Activated naive CD4-positive, alpha-beta T cell treated with anti-CD3 and anti-CD28 coated beads, Interleukin-2, amount 10 ng/mL, durations not matched to agents 7 days and 5 days (primary cell): Measurements from ENCODE around the gene PIAS1.
"Not testable (repeated sequence)": the region's sequence is repeated elsewhere in the genome, so short reads cannot be mapped to it uniquely, and the experiment has no call there.

Experiments
- CTCF ChIA-PET: fragments of 350-600 bp; sonication (Branson Sonifier 250); formaldehyde crosslinking; loops from one replicate; lab custom pipeline; 2021; ENCODE audit warnings: antibody characterized with exemption; lab: Charles Lee
- DNase-seq: peaks from one replicate; pipeline ENCODE4 v3.0.0-alpha.2; 2020
- H3K27ac Mint-ChIP-seq: one replicate; pipeline ENCODE4 v1.8.0; 2021; ENCODE audit warnings: mild to moderate bottlenecking, moderate library complexity, mixed read lengths
- H3K27me3 Mint-ChIP-seq: one replicate; pipeline ENCODE4 v1.8.0; 2021; ENCODE audit warnings: mild to moderate bottlenecking, mixed read lengths
- H3K36me3 Mint-ChIP-seq: one replicate; pipeline ENCODE4 v1.8.0; 2021; ENCODE audit warnings: mixed read lengths
- H3K4me1 Mint-ChIP-seq: one replicate; pipeline ENCODE4 v1.8.0; 2021; ENCODE audit warnings: mixed read lengths
- H3K4me3 Mint-ChIP-seq: one replicate; pipeline ENCODE4 v1.8.0; 2021; ENCODE audit warnings: mild to moderate bottlenecking, moderate library complexity, mixed read lengths
- H3K9me3 Mint-ChIP-seq: one replicate; pipeline ENCODE4 v1.8.0; 2021; ENCODE audit warnings: mixed read lengths

PIAS1 gene

GRCh38 chr15:68205954-68206539 lies 151.9 kb downstream of the PIAS1 start:
- H3K36me3 Mint-ChIP-seq = peaks cover 8% of the 10 kb centered on the region
- CTCF ChIA-PET = no interaction called here
- DNase-seq = peak; percentile 44
- no peaks in the 10 kb centered on the region for H3K27me3 Mint-ChIP-seq
- H3K4me1 Mint-ChIP-seq = peaks cover 55% of the 10 kb centered on the region
- peak overlapping the region; percentile 77 for H3K27ac Mint-ChIP-seq
- H3K9me3 Mint-ChIP-seq = no peaks in the 10 kb centered on the region
- H3K4me3 Mint-ChIP-seq = peak overlapping the region; percentile 57

GRCh38 chr15:68206711-68207151 lies 152.6 kb downstream of the PIAS1 start:
- H3K27ac Mint-ChIP-seq = no peak overlapping the region
- no peak overlapping the region for H3K4me3 Mint-ChIP-seq
- H3K9me3 Mint-ChIP-seq = no peaks in the 10 kb centered on the region
- CTCF ChIA-PET = no interaction called here
- H3K27me3 Mint-ChIP-seq = no peaks in the 10 kb centered on the region
- peaks cover 55% of the 10 kb centered on the region for H3K4me1 Mint-ChIP-seq
- H3K36me3 Mint-ChIP-seq = peaks cover 8% of the 10 kb centered on the region
- DNase-seq = no peak

- H3K9me3 Mint-ChIP-seq = no peaks in the 10 kb centered on the region
- CTCF ChIA-PET = no interaction called here
- H3K27ac Mint-ChIP-seq = no peak overlapping the region
- H3K4me1 Mint-ChIP-seq = peaks cover 55% of the 10 kb centered on the region
- no peak overlapping the region for H3K4me3 Mint-ChIP-seq
- DNase-seq = peak; percentile 19
- H3K27me3 Mint-ChIP-seq = no peaks in the 10 kb centered on the region
- H3K36me3 Mint-ChIP-seq = peaks cover 8% of the 10 kb centered on the region
Observed at GRCh38 chr15:68207176-68207935, 153.2 kb downstream of the PIAS1 start.

- peak overlapping the region; percentile 85 for H3K27ac Mint-ChIP-seq
- peaks cover 55% of the 10 kb centered on the region for H3K4me1 Mint-ChIP-seq
- no peaks in the 10 kb centered on the region for H3K27me3 Mint-ChIP-seq
- H3K36me3 Mint-ChIP-seq = peaks cover 8% of the 10 kb centered on the region
- peak overlapping the region; percentile 54 for H3K4me3 Mint-ChIP-seq
- no peak for DNase-seq
- no peaks in the 10 kb centered on the region for H3K9me3 Mint-ChIP-seq
- CTCF ChIA-PET = interaction anchor here (0.6 kb wide), 1 partner anchor 55 kb away, joined by 3 read pairs; no protein-coding TSS in a partner anchor
Observed at GRCh38 chr15:68208136-68208535, 154.0 kb downstream of the PIAS1 start.

DNA sequence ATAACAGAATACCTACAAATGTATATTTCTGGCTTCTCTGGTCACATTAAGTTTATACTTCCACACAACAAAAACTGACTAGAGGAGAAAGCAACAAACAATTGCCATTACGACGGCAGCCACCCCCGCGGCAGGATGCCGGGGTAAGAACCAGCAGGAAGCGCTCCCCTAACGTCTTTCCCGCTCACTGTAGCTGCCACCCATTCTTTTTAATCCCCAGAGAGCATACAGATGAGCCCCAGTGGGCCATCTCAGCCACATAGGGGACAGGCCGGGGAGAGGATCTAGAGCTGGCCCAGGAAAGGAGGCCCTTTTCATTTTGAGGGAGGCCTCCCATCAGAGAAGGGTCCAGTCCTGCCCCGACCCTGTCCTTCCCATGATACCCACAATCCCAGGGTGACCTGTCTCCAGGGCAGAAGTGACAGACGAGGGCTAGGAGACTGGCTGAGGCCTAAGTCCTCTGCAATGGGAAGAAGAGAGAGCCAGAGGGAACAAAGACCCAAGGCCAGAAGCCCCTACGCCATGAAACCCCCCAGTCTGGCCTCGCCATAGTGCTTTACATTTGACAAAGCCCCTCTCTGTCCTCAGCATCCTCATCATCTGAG lies 154.6 kb downstream of the PIAS1 start:
- Mint-ChIP-seq H3K27ac (peak overlapping the region; percentile 85), H3K4me1 (peaks cover 51% of the 10 kb centered on the region), H3K9me3 (no peaks in the 10 kb centered on the region), H3K36me3 (peaks cover 8% of the 10 kb centered on the region), H3K4me3 (peak overlapping the region; percentile 44), H3K27me3 (no peaks in the 10 kb centered on the region)
- peak; percentile 45 for DNase-seq
- CTCF ChIA-PET = interaction anchor here (0.6 kb wide), 1 partner anchor 56 kb away, joined by 3 read pairs; no protein-coding TSS in a partner anchor

DNA sequence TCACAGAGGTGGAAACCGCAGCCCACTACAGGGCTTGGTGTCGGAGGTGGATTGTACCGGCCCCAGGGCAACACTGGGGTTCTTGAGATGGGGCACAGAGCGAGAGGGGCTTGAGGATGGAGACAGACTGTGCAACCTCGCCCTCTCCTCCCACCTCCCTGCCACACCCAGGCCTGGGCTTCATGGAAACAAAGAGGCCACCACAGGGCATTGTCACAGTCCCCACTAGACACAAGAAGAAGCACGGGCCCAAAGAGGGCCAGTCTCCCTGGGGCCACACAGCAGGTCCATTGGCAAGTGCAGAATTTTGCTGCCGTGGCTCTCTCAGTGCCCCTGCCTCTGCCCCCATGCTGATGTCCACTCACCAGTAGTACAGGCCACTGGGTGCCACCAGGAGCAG lies 155.2 kb downstream of the PIAS1 start:
- Mint-ChIP-seq H3K36me3 (peaks cover 9% of the 10 kb centered on the region), H3K4me1 (peaks cover 51% of the 10 kb centered on the region), H3K27me3 (no peaks in the 10 kb centered on the region), H3K4me3 (no peak overlapping the region), H3K9me3 (no peaks in the 10 kb centered on the region), H3K27ac (peak overlapping the region; percentile 88)
- CTCF ChIA-PET = no interaction called here
- no peak for DNase-seq

- CTCF ChIA-PET = interaction anchor here (0.9 to 2.7 kb wide), 6 partner anchors 10 to 348 kb away, joined by 3 to 17 read pairs (median 3); partner anchors contain the start of gene PIAS1
Observed at GRCh38 chr15:68209735-68210408, 155.8 kb downstream of the PIAS1 start.

GRCh38 chr15:68210409-68210756 lies 156.3 kb downstream of the PIAS1 start:
- H3K27me3 Mint-ChIP-seq = no peaks in the 10 kb centered on the region
- CTCF ChIA-PET = interaction anchor here (0.9 to 2.7 kb wide), 6 partner anchors 10 to 348 kb away, joined by 3 to 17 read pairs (median 3); partner anchors contain the start of gene PIAS1
- no peak for DNase-seq
- H3K36me3 Mint-ChIP-seq = peaks cover 8% of the 10 kb centered on the region
- H3K4me1 Mint-ChIP-seq = peaks cover 42% of the 10 kb centered on the region
- H3K27ac Mint-ChIP-seq = peak overlapping the region; percentile 88
- H3K4me3 Mint-ChIP-seq = no peak overlapping the region
- H3K9me3 Mint-ChIP-seq = no peaks in the 10 kb centered on the region

More at GRCh38 chr15:68209735-68210408, 155.8 kb downstream of the PIAS1 start:
- H3K4me3 Mint-ChIP-seq = no peak overlapping the region
- peak; percentile 53 for DNase-seq
- peak overlapping the region; percentile 88 for H3K27ac Mint-ChIP-seq
- H3K36me3 Mint-ChIP-seq = peaks cover 7% of the 10 kb centered on the region
- H3K4me1 Mint-ChIP-seq = peaks cover 46% of the 10 kb centered on the region
- H3K9me3 Mint-ChIP-seq = no peaks in the 10 kb centered on the region
- no peaks in the 10 kb centered on the region for H3K27me3 Mint-ChIP-seq

DNA sequence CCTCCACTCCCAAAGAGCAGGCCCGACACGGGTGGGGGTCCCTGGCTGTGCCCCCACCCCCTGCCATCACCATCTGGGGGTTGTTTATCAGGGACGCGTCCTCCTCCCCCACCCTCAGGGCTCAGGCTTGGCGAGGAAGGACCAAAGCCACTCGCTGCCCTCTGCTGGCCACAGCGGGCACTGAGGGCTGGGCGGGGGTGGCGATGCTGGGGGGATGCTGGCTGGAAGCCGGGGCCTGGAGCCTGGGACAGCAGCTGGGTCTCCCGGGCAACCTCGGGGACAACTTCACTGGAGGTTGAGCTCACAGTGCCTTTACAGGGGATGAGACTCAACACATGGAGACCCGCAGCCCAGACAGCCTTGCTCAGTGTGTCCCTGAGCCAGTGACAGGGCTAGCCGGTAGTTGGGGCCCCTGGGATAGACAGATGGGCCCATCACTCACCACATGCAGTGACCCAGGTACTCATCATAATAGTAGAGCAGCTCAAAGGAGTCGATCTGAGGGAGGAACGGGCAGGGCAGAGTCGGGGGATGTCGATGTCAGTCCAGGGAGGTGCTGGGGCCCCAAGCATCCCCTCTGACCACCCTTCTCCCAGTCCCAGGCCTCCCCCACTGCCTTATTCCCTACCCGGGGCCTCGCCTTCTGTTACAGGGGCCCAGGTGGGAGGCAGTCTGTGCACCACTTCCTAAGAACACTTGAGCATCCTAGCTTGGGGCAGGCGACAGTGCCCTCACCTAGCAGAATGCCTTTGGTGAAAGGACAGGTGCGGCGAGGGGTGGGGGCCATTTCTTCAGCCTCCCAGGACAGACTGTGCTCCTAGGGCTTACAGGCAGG lies 156.9 kb downstream of the PIAS1 start:
- Mint-ChIP-seq H3K27ac (peak overlapping the region; percentile 67), H3K9me3 (no peaks in the 10 kb centered on the region), H3K36me3 (peaks cover 8% of the 10 kb centered on the region), H3K4me3 (no peak overlapping the region), H3K4me1 (peaks cover 37% of the 10 kb centered on the region), H3K27me3 (no peaks in the 10 kb centered on the region)
- peak; percentile 67 for DNase-seq
- CTCF ChIA-PET = interaction anchor here (0.9 to 2.7 kb wide), 9 partner anchors 9 to 349 kb away, joined by 3 to 17 read pairs (median 3); partner anchors contain the start of gene PIAS1

GRCh38 chr15:68211656-68212320 lies 157.7 kb downstream of the PIAS1 start:
- Mint-ChIP-seq H3K4me3 (no peak overlapping the region), H3K9me3 (no peaks in the 10 kb centered on the region), H3K27ac (peak overlapping the region; percentile 9), H3K4me1 (peaks cover 33% of the 10 kb centered on the region), H3K27me3 (no peaks in the 10 kb centered on the region), H3K36me3 (peaks cover 8% of the 10 kb centered on the region)
- CTCF ChIA-PET = interaction anchor here (1.2 to 2.7 kb wide), 4 partner anchors 13 to 350 kb away, joined by 4 to 17 read pairs (median 6); no protein-coding TSS in a partner anchor
- DNase-seq = no peak

GRCh38 chr15:68213491-68213845 lies 159.4 kb downstream of the PIAS1 start:
- H3K27ac Mint-ChIP-seq, DNase-seq, H3K36me3 Mint-ChIP-seq, H3K9me3 Mint-ChIP-seq, H3K4me3 Mint-ChIP-seq, CTCF ChIA-PET, H3K27me3 Mint-ChIP-seq: not testable (repeated sequence)
- peaks cover 23% of the 10 kb centered on the region for H3K4me1 Mint-ChIP-seq

- Mint-ChIP-seq H3K27me3 (no peaks in the 10 kb centered on the region), H3K36me3 (peaks cover 11% of the 10 kb centered on the region), H3K27ac (no peak overlapping the region), H3K4me3 (no peak overlapping the region), H3K9me3 (no peaks in the 10 kb centered on the region), H3K4me1 (peaks cover 16% of the 10 kb centered on the region)
- CTCF ChIA-PET = no interaction called here
- DNase-seq = no peak
Observed at GRCh38 chr15:68213991-68214837, 160.1 kb downstream of the PIAS1 start.
